GM23338 (cell line): ENCODE measurements around the gene ANXA6. TPM values are rescaled to one million over a fixed set of nuclear protein-coding genes. Genes with fewer than 3 reads are reported as not detected.

ENCODE experiments used
- ATAC-seq: fragments of 200-7000 bp; cut with Tn5 transposase; 3 replicates; pipeline ENCODE4 v1.9.1; 2020
- DNase-seq: peaks from one replicate; pipeline ENCODE4 v3.0.0-alpha.2; 2015; ENCODE audit warnings: low spot score
- H2AFZ ChIP-seq: fragments of 200-600 bp; sonication (generic); 2 replicates; pipeline ENCODE4 v1.8.0; 2016; ENCODE audit warnings: antibody characterized with exemption, mild to moderate bottlenecking, moderate library complexity
- H3F3A ChIP-seq: fragments of 200-600 bp; sonication (generic); replicated peaks from 2 replicates; pipeline ENCODE4 v1.8.0; 2017; ENCODE audit warnings: antibody characterized with exemption, mixed run types, low read depth
- H3K27ac ChIP-seq: fragments of 200-600 bp; sonication (generic); 2 replicates; pipeline ENCODE4 v1.6.1; 2016; ENCODE audit warnings: low read depth
- H3K27me3 ChIP-seq: fragments of 200-600 bp; sonication (generic); 2 replicates; pipeline ENCODE4 v1.8.0; 2016; ENCODE audit warnings: mild to moderate bottlenecking, mixed run types, moderate library complexity; ENCODE audit not compliant: insufficient read depth
- H3K36me3 ChIP-seq: fragments of 200-600 bp; sonication (generic); 2 replicates; pipeline ENCODE4 v1.8.0; 2016; ENCODE audit warnings: mild to moderate bottlenecking; ENCODE audit not compliant: insufficient read depth
- H3K4me1 ChIP-seq: fragments of 200-600 bp; sonication (generic); 2 replicates; pipeline ENCODE4 v1.8.0; 2016; ENCODE audit warnings: mild to moderate bottlenecking, moderate library complexity; ENCODE audit not compliant: insufficient read depth
- H3K4me2 ChIP-seq: fragments of 200-600 bp; sonication (generic); 2 replicates; pipeline ENCODE4 v1.7.1; 2017; ENCODE audit warnings: mixed run types
- H3K4me3 ChIP-seq: fragments of 200-600 bp; sonication (generic); 2 replicates; pipeline ENCODE4 v1.6.1; 2016; ENCODE audit warnings: mixed run types
- H3K79me2 ChIP-seq: fragments of 200-600 bp; sonication (generic); replicated peaks from 2 replicates; pipeline ENCODE4 v1.8.0; 2017; ENCODE audit warnings: mild to moderate bottlenecking; ENCODE audit not compliant: insufficient read depth
- H3K9me2 ChIP-seq: fragments of 200-600 bp; sonication (generic); 2 replicates; pipeline ENCODE4 v1.8.0; 2017; ENCODE audit not compliant: insufficient read depth
- H4K20me1 ChIP-seq: fragments of 200-600 bp; sonication (generic); replicated peaks from 2 replicates; pipeline ENCODE4 v1.8.0; 2017; ENCODE audit warnings: mild to moderate bottlenecking; ENCODE audit not compliant: insufficient read depth
- H3K27ac Mint-ChIP-seq: 2 replicates; pipeline ENCODE4 v1.8.0; 2020; ENCODE audit warnings: inconsistent platforms, mild to moderate bottlenecking, moderate library complexity, mixed read lengths
- H3K27me3 Mint-ChIP-seq: 3 replicates; pipeline ENCODE4 v1.8.0; 2022; ENCODE audit warnings: low read depth, mild to moderate bottlenecking, moderate library complexity, mixed read lengths, inconsistent platforms; ENCODE audit not compliant: insufficient read depth, poor library complexity
- H3K36me3 Mint-ChIP-seq: 3 replicates; pipeline ENCODE4 v1.8.0; 2021; ENCODE audit warnings: low read depth, mild to moderate bottlenecking, inconsistent platforms, moderate library complexity, mixed read lengths
- H3K4me1 Mint-ChIP-seq: 3 replicates; pipeline ENCODE4 v1.8.0; 2020; ENCODE audit warnings: mild to moderate bottlenecking, inconsistent platforms, mixed read lengths
- H3K4me3 Mint-ChIP-seq: 3 replicates; pipeline ENCODE4 v1.8.0; 2021; ENCODE audit warnings: moderate library complexity, mild to moderate bottlenecking, inconsistent platforms, mixed read lengths
- H3K9me3 Mint-ChIP-seq: 3 replicates; pipeline ENCODE4 v1.8.0; 2020; ENCODE audit warnings: moderate library complexity, mild to moderate bottlenecking, inconsistent platforms, mixed read lengths
- CREB1 ChIP-seq: fragments of 250-450 bp; sonication (Bioruptor Pico); IDR thresholded peaks from 2 replicates; pipeline ENCODE4 v1.5.0; 2020; ENCODE audit warnings: low read depth, mild to moderate bottlenecking, moderate library complexity
- EZH2phosphoT487 ChIP-seq: fragments of 200-600 bp; sonication (generic); IDR thresholded peaks from one replicate; pipeline ENCODE4 v1.8.1; 2018; ENCODE audit warnings: antibody characterized with exemption; ENCODE audit not compliant: unreplicated experiment
- ZNF114 ChIP-seq: fragments of 250-450 bp; sonication (Bioruptor Pico); IDR thresholded peaks from 2 replicates; pipeline ENCODE4 v1.5.0; 2020; ENCODE audit warnings: mild to moderate bottlenecking, moderate library complexity
- polyA plus RNA-seq: library from polyadenylated mRNA; unstranded; fragments of >200 nt; fragmentation: Nextera tagmentation; extraction: Ambion mirVana; gene quantifications from 2 replicates; pipeline ENCODE4 v1.2.1, GENCODE V29; 2016
- total RNA-seq: library from RNA; depleted of rRNA; stranded (reverse); fragments of >200 nt; shearing (Covaris generic); gene quantifications from 2 replicates; pipeline ENCODE4 v1.2.3, GENCODE V29; 2014
- TF ChIP-seq, protein P1 (sequence below): IDR thresholded peaks from 2 replicates; pipeline ENCODE4 v1.6.1; 2016; ENCODE audit warnings: antibody characterized with exemption
- TF ChIP-seq, protein P2 (sequence below): fragments of 250-450 bp; sonication (Bioruptor Pico); IDR thresholded peaks from 2 replicates; pipeline ENCODE4 v1.5.0; 2020; ENCODE audit warnings: mild to moderate bottlenecking, moderate library complexity
- TF ChIP-seq, protein P3 (sequence below), 2 experiments: fragments of 200-600 bp in 1 of 2; sonication (generic) in 1 of 2; conservative IDR thresholded peaks; 2 replicates each; pipeline versions ENCODE4 v1.5.1 to v1.6.1; 2016 to 2017; ENCODE audit warnings: antibody characterized with exemption in 2 of 2, low read depth in 2 of 2, mild to moderate bottlenecking in 2 of 2, moderate library complexity in 1 of 2

Gene ANXA6
- total and polyA plus RNA-seq, 2 experiments from 2014 or later = 26.5 to 110 TPM

DNA sequence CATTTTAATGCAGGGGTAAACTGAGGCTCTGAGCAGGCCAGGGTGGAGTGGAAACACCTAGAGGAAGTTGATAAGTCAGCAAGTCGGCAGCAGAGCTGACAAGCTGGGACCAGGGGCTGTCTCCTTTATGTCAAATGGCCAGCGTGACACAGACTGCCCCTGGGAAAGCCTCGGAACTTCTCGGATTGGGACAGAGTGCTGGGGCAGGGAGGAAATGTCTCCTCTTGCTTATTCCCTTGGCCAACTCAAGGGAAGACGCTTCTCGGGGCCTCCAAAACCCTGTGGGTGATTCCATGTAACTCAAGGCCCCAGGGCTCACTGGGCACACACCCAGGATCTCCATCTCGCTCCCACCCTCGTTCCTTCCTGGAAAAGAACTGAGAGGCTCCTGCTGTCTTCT, 25.4 kb upstream of the ANXA6 start:
- Histone ChIP-seq H2AFZ (no peak overlapping the region), H3K4me2 (no peak overlapping the region), H3F3A (no peaks in the 10 kb centered on the region), H3K36me3 (no peaks in the 10 kb centered on the region), H3K4me1 (no peaks in the 10 kb centered on the region), H3K4me3 (no peak overlapping the region), H3K27ac (no peak overlapping the region), H4K20me1 (no peaks in the 10 kb centered on the region), H3K27me3 (no peaks in the 10 kb centered on the region), H3K9me2 (peaks cover 10% of the 10 kb centered on the region; the same call in 1 of the 2 replicates), H3K79me2 (no peaks in the 10 kb centered on the region)
- ATAC-seq (no peak), DNase-seq (no peak)
- peaks cover 15% of the 10 kb centered on the region for H3K4me1 Mint-ChIP-seq
- no peak overlapping the region for H3K4me3 Mint-ChIP-seq
- no peaks in the 10 kb centered on the region for H3K36me3 Mint-ChIP-seq
- H3K27me3 Mint-ChIP-seq = peaks cover 3% of the 10 kb centered on the region
- no peak overlapping the region for H3K27ac Mint-ChIP-seq
- no peaks in the 10 kb centered on the region; the same call in 2 of the 3 replicates for H3K9me3 Mint-ChIP-seq
- TF ChIP-seq ZNF114 = no peak
- no peak for TF ChIP-seq CREB1 (CRISPR knock-in tag)
- no peak for TF ChIP-seq EZH2phosphoT487
- TF ChIP-seq, protein P1, sequence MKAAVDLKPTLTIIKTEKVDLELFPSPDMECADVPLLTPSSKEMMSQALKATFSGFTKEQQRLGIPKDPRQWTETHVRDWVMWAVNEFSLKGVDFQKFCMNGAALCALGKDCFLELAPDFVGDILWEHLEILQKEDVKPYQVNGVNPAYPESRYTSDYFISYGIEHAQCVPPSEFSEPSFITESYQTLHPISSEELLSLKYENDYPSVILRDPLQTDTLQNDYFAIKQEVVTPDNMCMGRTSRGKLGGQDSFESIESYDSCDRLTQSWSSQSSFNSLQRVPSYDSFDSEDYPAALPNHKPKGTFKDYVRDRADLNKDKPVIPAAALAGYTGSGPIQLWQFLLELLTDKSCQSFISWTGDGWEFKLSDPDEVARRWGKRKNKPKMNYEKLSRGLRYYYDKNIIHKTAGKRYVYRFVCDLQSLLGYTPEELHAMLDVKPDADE = no peak
- TF ChIP-seq, protein P2, sequence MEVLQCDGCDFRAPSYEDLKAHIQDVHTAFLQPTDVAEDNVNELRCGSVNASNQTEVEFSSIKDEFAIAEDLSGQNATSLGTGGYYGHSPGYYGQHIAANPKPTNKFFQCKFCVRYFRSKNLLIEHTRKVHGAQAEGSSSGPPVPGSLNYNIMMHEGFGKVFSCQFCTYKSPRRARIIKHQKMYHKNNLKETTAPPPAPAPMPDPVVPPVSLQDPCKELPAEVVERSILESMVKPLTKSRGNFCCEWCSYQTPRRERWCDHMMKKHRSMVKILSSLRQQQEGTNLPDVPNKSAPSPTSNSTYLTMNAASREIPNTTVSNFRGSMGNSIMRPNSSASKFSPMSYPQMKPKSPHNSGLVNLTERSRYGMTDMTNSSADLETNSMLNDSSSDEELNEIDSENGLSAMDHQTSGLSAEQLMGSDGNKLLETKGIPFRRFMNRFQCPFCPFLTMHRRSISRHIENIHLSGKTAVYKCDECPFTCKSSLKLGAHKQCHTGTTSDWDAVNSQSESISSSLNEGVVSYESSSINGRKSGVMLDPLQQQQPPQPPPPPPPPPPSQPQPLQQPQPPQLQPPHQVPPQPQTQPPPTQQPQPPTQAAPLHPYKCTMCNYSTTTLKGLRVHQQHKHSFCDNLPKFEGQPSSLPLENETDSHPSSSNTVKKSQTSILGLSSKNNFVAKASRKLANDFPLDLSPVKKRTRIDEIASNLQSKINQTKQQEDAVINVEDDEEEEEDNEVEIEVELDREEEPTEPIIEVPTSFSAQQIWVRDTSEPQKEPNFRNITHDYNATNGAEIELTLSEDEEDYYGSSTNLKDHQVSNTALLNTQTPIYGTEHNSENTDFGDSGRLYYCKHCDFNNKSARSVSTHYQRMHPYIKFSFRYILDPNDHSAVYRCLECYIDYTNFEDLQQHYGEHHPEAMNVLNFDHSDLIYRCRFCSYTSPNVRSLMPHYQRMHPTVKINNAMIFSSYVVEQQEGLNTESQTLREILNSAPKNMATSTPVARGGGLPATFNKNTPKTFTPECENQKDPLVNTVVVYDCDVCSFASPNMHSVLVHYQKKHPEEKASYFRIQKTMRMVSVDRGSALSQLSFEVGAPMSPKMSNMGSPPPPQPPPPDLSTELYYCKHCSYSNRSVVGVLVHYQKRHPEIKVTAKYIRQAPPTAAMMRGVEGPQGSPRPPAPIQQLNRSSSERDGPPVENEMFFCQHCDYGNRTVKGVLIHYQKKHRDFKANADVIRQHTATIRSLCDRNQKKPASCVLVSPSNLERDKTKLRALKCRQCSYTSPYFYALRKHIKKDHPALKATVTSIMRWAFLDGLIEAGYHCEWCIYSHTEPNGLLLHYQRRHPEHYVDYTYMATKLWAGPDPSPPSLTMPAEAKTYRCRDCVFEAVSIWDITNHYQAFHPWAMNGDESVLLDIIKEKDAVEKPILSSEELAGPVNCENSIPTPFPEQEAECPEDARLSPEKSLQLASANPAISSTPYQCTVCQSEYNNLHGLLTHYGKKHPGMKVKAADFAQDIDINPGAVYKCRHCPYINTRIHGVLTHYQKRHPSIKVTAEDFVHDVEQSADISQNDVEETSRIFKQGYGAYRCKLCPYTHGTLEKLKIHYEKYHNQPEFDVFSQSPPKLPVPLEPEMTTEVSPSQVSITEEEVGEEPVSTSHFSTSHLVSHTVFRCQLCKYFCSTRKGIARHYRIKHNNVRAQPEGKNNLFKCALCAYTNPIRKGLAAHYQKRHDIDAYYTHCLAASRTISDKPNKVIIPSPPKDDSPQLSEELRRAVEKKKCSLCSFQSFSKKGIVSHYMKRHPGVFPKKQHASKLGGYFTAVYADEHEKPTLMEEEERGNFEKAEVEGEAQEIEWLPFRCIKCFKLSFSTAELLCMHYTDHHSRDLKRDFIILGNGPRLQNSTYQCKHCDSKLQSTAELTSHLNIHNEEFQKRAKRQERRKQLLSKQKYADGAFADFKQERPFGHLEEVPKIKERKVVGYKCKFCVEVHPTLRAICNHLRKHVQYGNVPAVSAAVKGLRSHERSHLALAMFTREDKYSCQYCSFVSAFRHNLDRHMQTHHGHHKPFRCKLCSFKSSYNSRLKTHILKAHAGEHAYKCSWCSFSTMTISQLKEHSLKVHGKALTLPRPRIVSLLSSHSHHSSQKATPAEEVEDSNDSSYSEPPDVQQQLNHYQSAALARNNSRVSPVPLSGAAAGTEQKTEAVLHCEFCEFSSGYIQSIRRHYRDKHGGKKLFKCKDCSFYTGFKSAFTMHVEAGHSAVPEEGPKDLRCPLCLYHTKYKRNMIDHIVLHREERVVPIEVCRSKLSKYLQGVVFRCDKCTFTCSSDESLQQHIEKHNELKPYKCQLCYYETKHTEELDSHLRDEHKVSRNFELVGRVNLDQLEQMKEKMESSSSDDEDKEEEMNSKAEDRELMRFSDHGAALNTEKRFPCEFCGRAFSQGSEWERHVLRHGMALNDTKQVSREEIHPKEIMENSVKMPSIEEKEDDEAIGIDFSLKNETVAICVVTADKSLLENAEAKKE = no peak

DNA sequence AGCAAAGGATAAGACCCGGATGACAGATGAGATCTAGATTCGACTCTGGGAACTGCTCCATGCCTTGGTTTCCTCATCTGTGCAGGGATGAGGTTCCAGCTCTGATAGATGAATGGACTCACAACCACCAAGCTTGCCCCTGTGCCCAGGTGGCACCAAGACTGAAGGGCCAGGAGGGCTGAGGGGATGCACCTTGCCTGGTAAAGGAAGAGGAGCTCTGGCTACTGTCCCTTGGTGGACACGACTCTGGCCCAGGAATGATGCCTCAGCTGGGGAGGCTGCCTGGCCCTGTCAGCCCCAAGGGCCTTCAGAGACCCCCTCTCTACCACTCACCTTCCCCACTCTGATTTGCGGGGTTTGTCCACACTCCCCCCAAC, 24.9 kb upstream of the ANXA6 start:
- Histone ChIP-seq H3K27me3 (no peaks in the 10 kb centered on the region), H3K36me3 (no peaks in the 10 kb centered on the region), H3K9me2 (peaks cover 10% of the 10 kb centered on the region; the same call in 1 of the 2 replicates), H2AFZ (no peak overlapping the region), H3K4me3 (no peak overlapping the region), H3K27ac (no peak overlapping the region), H3K79me2 (no peaks in the 10 kb centered on the region), H3K4me2 (no peak overlapping the region), H3K4me1 (no peaks in the 10 kb centered on the region), H4K20me1 (no peaks in the 10 kb centered on the region), H3F3A (no peaks in the 10 kb centered on the region)
- Mint-ChIP-seq H3K4me1 (peaks cover 15% of the 10 kb centered on the region), H3K36me3 (no peaks in the 10 kb centered on the region), H3K4me3 (no peak overlapping the region), H3K27me3 (peaks cover 3% of the 10 kb centered on the region), H3K27ac (no peak overlapping the region), H3K9me3 (no peaks in the 10 kb centered on the region; the same call in 1 of the 3 replicates)
- DNase-seq (no peak), ATAC-seq (no peak)
- TF ChIP-seq, protein P3, sequence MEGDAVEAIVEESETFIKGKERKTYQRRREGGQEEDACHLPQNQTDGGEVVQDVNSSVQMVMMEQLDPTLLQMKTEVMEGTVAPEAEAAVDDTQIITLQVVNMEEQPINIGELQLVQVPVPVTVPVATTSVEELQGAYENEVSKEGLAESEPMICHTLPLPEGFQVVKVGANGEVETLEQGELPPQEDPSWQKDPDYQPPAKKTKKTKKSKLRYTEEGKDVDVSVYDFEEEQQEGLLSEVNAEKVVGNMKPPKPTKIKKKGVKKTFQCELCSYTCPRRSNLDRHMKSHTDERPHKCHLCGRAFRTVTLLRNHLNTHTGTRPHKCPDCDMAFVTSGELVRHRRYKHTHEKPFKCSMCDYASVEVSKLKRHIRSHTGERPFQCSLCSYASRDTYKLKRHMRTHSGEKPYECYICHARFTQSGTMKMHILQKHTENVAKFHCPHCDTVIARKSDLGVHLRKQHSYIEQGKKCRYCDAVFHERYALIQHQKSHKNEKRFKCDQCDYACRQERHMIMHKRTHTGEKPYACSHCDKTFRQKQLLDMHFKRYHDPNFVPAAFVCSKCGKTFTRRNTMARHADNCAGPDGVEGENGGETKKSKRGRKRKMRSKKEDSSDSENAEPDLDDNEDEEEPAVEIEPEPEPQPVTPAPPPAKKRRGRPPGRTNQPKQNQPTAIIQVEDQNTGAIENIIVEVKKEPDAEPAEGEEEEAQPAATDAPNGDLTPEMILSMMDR (conservative IDR thresholded peaks at IDR 0.05; ENCODE audit: low read depth in 2 of 2) = no peak
